ENCODE measurements around the gene KLHL25.

Gene KLHL25

DNA sequence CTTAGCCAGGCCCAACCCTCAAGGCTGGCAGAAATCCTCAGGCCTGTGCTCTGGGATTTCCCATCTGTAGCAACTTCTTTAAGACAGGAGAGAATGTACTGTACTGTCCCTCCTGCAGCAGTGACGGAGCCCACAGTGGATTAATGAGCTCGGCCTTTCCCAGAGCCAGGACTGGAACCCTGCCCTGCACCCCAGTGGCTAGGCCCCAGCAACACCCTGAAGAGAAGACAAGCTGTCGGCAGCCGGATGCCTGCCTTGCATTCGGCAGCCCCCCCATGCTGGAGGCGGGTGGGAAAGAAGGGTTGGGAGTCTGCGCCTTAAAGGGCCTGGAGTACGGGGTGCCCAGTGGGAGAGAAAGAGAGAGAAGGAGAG is 32.0 kb downstream of the KLHL25 start:
- Mint-ChIP-seq H3K27ac (no peak overlapping the region), H3K27me3 (no peaks in the 10 kb centered on the region), H3K9me3 (no peaks in the 10 kb centered on the region), H3K36me3 (ENCODE audit: low read depth) (no peaks in the 10 kb centered on the region), H3K4me3 (no peak overlapping the region), H3K4me1 (no peaks in the 10 kb centered on the region)
- DNase-seq (no peak), ATAC-seq (no peak)

DNA sequence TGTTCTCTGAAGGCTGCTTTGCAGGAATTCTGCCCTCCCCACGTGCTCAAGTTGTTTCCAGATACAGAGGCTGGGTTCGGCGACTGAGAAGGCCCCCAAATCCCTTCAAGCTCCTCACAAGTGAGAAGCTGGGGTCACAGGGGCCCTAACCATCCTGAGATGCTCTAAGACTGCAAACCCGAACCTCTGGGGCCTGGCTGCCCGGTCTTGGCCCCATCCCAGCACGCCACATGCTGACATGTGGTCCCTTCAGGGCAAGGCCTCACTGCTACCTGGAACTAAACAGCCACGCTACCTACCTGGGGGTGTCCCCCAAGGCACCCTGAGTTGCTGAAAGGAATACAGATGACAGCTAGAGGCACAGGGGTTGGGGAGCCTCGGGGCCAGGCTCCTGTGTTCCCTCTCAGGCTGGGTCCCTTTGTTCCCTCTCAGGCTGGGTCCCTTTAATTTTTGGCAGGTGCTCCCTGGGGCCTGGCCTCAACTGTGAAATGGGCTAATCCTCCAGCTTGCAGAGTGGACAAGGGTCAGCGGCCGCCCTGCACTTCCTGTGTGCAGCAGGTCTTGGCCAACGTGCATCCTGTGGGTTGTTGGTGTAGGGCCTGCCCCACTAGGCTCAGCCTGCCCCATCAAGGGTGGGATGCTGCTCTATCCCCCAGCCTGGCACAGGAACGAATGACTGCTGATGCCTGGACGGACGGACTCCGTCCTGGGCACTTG is 32.5 kb downstream of the KLHL25 start:
- H3K4me1 Mint-ChIP-seq: no peaks in the 10 kb centered on the region
- DNase-seq: no peak
- H3K36me3 Mint-ChIP-seq (ENCODE audit: low read depth): no peaks in the 10 kb centered on the region
- H3K4me3 Mint-ChIP-seq: no peak overlapping the region
- H3K9me3 Mint-ChIP-seq: no peaks in the 10 kb centered on the region
- no peak for ATAC-seq
- no peaks in the 10 kb centered on the region for H3K27me3 Mint-ChIP-seq
- no peak overlapping the region for H3K27ac Mint-ChIP-seq

DNA sequence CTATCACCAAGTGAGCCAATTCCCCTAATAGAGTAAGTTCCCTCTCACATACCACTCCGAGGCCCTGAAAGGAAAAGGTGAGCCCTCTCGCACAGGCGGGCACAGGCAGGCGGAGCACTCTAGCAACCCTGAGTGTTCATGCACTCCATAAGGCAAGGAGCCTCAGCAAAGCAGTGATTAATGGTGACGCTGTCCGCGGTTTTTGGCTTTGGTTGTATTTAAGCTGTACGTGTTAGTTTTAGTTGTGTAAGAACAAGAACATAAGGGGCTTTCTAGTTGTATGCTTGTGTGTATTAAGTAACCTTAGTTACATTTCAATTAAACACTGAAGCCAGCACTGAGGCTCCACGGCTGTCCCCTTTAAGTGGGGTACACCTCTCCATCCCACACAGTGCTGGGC is 33.1 kb downstream of the KLHL25 start:
- H3K4me3 Mint-ChIP-seq: no peak overlapping the region
- H3K9me3 Mint-ChIP-seq: no peaks in the 10 kb centered on the region
- ATAC-seq: no peak
- no peak overlapping the region for H3K27ac Mint-ChIP-seq
- DNase-seq: no peak
- no peaks in the 10 kb centered on the region for H3K27me3 Mint-ChIP-seq
- no peaks in the 10 kb centered on the region for H3K4me1 Mint-ChIP-seq
- no peaks in the 10 kb centered on the region for H3K36me3 Mint-ChIP-seq (ENCODE audit: low read depth)

DNA sequence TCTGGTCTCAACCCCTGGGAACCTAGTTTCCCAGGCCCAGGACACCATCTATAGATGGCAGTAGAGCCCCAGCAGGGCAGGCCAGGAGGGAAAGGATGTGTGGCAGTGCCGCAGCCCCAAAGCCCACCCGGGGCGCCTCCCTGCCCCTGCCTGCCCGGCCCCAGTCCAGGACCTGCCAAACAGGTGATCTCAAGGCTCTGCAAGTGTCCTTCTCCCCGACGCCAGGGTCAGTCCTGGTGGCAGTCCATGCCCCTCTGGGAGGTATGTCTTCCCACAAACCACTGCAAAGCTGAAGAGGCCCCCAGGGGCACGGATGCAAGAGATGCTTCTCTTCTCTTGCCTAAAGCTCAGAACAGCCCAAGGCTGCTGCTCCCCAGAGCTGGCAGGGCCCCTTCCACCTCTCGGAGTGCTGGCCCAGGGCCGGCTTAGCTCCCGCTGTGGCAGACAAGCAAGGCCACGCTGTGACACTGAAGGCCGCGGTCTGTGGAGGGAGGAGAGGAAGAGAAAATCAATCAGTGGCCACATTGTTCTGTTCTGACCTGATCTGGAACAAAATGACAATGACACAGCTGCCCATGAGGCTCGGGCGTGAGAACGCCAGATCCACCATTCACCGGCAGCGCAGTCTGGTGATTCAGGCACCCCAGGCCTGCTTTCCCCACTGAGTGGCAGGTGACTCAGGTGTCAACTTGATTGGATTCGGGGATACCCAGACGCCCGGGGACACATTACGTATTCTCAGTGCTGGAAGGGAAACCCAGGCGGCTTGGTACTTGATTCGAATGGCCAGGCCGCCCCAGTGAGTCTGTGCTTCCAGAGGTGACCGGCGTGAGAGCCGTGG is 34.0 kb downstream of the KLHL25 start:
- Mint-ChIP-seq H3K27me3 (no peaks in the 10 kb centered on the region), H3K4me1 (no peaks in the 10 kb centered on the region), H3K27ac (no peak overlapping the region), H3K36me3 (ENCODE audit: low read depth) (no peaks in the 10 kb centered on the region), H3K9me3 (no peaks in the 10 kb centered on the region), H3K4me3 (no peak overlapping the region)
- ATAC-seq (no peak), DNase-seq (no peak)

DNA sequence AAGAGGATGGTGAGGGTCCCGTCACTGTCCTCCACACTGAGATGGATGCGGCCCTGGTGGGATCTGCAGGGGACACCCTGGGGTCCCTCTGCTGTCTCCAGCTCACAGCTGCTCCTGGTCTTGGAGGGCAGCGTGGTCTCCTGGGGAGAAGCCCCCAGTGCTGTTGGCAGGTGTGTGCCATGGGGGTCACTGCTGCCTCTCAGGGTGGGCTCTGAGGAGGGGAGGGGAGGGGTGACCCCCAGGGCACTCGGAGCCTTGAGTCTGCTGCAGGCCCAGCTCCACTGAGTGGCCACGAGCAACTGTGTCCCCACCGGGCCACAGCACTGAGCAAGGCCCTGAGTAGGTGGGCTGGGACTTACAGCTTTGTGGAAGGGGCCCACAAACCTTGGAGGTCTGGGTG is 34.7 kb downstream of the KLHL25 start:
- no peak overlapping the region for H3K27ac Mint-ChIP-seq
- ATAC-seq (no peak), DNase-seq (no peak)
- H3K36me3 Mint-ChIP-seq (ENCODE audit: low read depth): no peaks in the 10 kb centered on the region
- H3K4me3 Mint-ChIP-seq: no peak overlapping the region
- no peaks in the 10 kb centered on the region for H3K4me1 Mint-ChIP-seq
- H3K9me3 Mint-ChIP-seq: no peaks in the 10 kb centered on the region
- no peaks in the 10 kb centered on the region for H3K27me3 Mint-ChIP-seq

DNA sequence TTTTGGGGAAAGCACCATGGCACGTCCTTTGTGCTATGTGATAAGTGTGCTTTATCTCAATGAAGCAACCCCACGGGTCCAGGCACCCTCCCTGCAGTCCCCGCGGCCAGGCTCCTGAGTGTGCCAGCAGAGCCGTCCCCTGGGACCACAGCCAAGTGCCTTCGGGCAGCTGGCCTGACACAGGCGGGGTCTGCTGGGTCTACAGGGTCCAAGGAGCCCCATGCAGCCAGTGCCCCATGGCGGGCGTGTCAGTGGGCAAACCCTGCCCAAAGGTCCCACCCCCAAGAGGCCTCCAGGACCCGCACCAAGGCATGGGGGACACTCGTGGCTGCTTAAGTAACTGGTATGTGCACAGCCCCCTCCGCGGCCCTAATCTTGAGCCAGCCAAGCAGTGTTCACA is 35.3 kb downstream of the KLHL25 start:
- no peaks in the 10 kb centered on the region for H3K9me3 Mint-ChIP-seq

GRCh38 chr15:85758655-85758978 is 36.1 kb downstream of the KLHL25 start:
- no peaks in the 10 kb centered on the region for H3K36me3 Mint-ChIP-seq (ENCODE audit: low read depth)

More for the DNA sequence above, 35.3 kb downstream of the KLHL25 start:
- no peak for ATAC-seq
- Mint-ChIP-seq H3K36me3 (ENCODE audit: low read depth) (no peaks in the 10 kb centered on the region), H3K27ac (no peak overlapping the region), H3K4me3 (no peak overlapping the region), H3K27me3 (no peaks in the 10 kb centered on the region), H3K4me1 (no peaks in the 10 kb centered on the region)
- DNase-seq: no peak

GRCh38 chr15:85757939-85758654 is 36.6 kb downstream of the KLHL25 start:
- Mint-ChIP-seq H3K4me3 (no peak overlapping the region), H3K27me3 (no peaks in the 10 kb centered on the region), H3K9me3 (no peaks in the 10 kb centered on the region), H3K36me3 (ENCODE audit: low read depth) (no peaks in the 10 kb centered on the region), H3K4me1 (no peaks in the 10 kb centered on the region), H3K27ac (no peak overlapping the region)
- no peak for ATAC-seq
- DNase-seq: no peak

More at GRCh38 chr15:85758655-85758978, 36.1 kb downstream of the KLHL25 start:
- Mint-ChIP-seq H3K27me3 (no peaks in the 10 kb centered on the region), H3K9me3 (no peaks in the 10 kb centered on the region), H3K27ac (no peak overlapping the region), H3K4me1 (no peaks in the 10 kb centered on the region), H3K4me3 (no peak overlapping the region)
- ATAC-seq: no peak
- DNase-seq: no peak

- ATAC-seq (no peak), DNase-seq (no peak)
- H3K27ac Mint-ChIP-seq: no peak overlapping the region
- peaks cover 3% of the 10 kb centered on the region for H3K4me1 Mint-ChIP-seq
- no peaks in the 10 kb centered on the region for H3K27me3 Mint-ChIP-seq
- H3K4me3 Mint-ChIP-seq: no peak overlapping the region
- H3K36me3 Mint-ChIP-seq (ENCODE audit: low read depth): no peaks in the 10 kb centered on the region
- H3K9me3 Mint-ChIP-seq: no peaks in the 10 kb centered on the region
These were observed 37.4 kb downstream of the KLHL25 start for GRCh38 chr15:85757073-85757938.

GRCh38 chr15:85756411-85757072 is 38.2 kb downstream of the KLHL25 start:
- H3K4me3 Mint-ChIP-seq: no peak overlapping the region
- DNase-seq: no peak
- H3K9me3 Mint-ChIP-seq: no peaks in the 10 kb centered on the region
- H3K27me3 Mint-ChIP-seq: no peaks in the 10 kb centered on the region
- no peak for ATAC-seq
- H3K4me1 Mint-ChIP-seq: peaks cover 9% of the 10 kb centered on the region
- H3K27ac Mint-ChIP-seq: no peak overlapping the region
- no peaks in the 10 kb centered on the region for H3K36me3 Mint-ChIP-seq (ENCODE audit: low read depth)

- no peak overlapping the region for H3K4me3 Mint-ChIP-seq
- peaks cover 13% of the 10 kb centered on the region for H3K4me1 Mint-ChIP-seq
- H3K27ac Mint-ChIP-seq: no peak overlapping the region
- H3K36me3 Mint-ChIP-seq (ENCODE audit: low read depth): no peaks in the 10 kb centered on the region
- DNase-seq: no peak
- no peak for ATAC-seq
- H3K27me3 Mint-ChIP-seq: no peaks in the 10 kb centered on the region
- H3K9me3 Mint-ChIP-seq: no peaks in the 10 kb centered on the region
These were observed 38.8 kb downstream of the KLHL25 start for GRCh38 chr15:85755942-85756341.

GRCh38 chr15:85755471-85755870 is 39.3 kb downstream of the KLHL25 start:
- Mint-ChIP-seq H3K27ac (no peak overlapping the region), H3K36me3 (ENCODE audit: low read depth) (no peaks in the 10 kb centered on the region), H3K27me3 (no peaks in the 10 kb centered on the region), H3K4me1 (peaks cover 16% of the 10 kb centered on the region), H3K9me3 (no peaks in the 10 kb centered on the region), H3K4me3 (no peak overlapping the region)
- ATAC-seq (no peak), DNase-seq (no peak)

- no peaks in the 10 kb centered on the region for H3K9me3 Mint-ChIP-seq
- no peak overlapping the region for H3K4me3 Mint-ChIP-seq
- H3K27me3 Mint-ChIP-seq: no peaks in the 10 kb centered on the region
- ATAC-seq: no peak
- H3K4me1 Mint-ChIP-seq: peaks cover 16% of the 10 kb centered on the region
- H3K36me3 Mint-ChIP-seq (ENCODE audit: low read depth): no peaks in the 10 kb centered on the region
- peak overlapping the region; percentile 47 for H3K27ac Mint-ChIP-seq
- no peak for DNase-seq
These were observed 39.7 kb downstream of the KLHL25 start for GRCh38 chr15:85754989-85755388.

Data from activated naive CD8-positive, alpha-beta T cell treated with anti-CD3 and anti-CD28 coated beads, Interleukin-2, amount 50 U/mL, for 24 hours (primary cell).